ENCODE data around the gene TBC1D1. TPM values are rescaled to one million over a fixed set of nuclear protein-coding genes. Genes with fewer than 3 reads are reported as not detected.
A peak's percentile ranks its signal among the peaks of the same experiment; 100 is the strongest.

Gene TBC1D1
- polyA plus RNA-seq, 3 donors: 23.3 to 70.0 (median 31.5) TPM

- Histone ChIP-seq H3K27ac (ENCODE audit: low read depth in 1 of 2, low read length in 2 of 2) (peak overlapping the region; percentile 86 to 98), H2AFZ (ENCODE audit: insufficient read depth, low read depth, low read length, poor library complexity, severe bottlenecking) (no peak overlapping the region), H3K9ac (ENCODE audit: insufficient read depth, low read length, poor library complexity, severe bottlenecking) (peak overlapping the region; percentile 34), H3K4me3 (replicated peaks in 1 of 3; ENCODE audit: low read depth in 2 of 3, low read length in 3 of 3) (peak overlapping the region in 1 of 3 experiments; percentile 42), H3K79me2 (ENCODE audit: insufficient read depth, low read length) (peaks cover 48% of the 10 kb centered on the region), H3K36me3 (replicated peaks in 1 of 2; ENCODE audit: control insufficient read depth in 1 of 2, insufficient read depth in 2 of 2, low read length in 2 of 2) (peaks cover 8 to 28% of the 10 kb centered on the region in 2 donors), H3K4me1 (ENCODE audit: control insufficient read depth in 1 of 2, insufficient read depth in 2 of 2, low read length in 2 of 2) (peaks cover 66 to 67% of the 10 kb centered on the region in 2 donors), H3K4me2 (replicated peaks; ENCODE audit: extremely low read depth, low read length, poor library complexity, severe bottlenecking) (peak overlapping the region; percentile 55), H4K20me1 (ENCODE audit: insufficient read depth, low read length) (no peaks in the 10 kb centered on the region), H3K27me3 (ENCODE audit: control insufficient read depth in 2 of 2, insufficient read depth in 2 of 2, low read length in 2 of 2) (no peaks in the 10 kb centered on the region), H3K9me3 (replicated peaks in 1 of 2; ENCODE audit: control insufficient read depth in 1 of 2, insufficient read depth in 1 of 2, low read length in 2 of 2) (no peaks in the 10 kb centered on the region)
- TF ChIP-seq CTCF (IDR thresholded peaks at IDR 0.05): no peak
- peak overlapping the region in 1 of 2 donors; percentile 86 for H3K4me3 Mint-ChIP-seq
- H3K9me3 Mint-ChIP-seq: no peaks in the 10 kb centered on the region
- intact Hi-C loops (cut with micrococcal nuclease): loop anchor here in 1 of 2 donors (2.0 kb wide), 1 partner anchor 19 kb away; no protein-coding TSS in a partner anchor
- WGBS (ENCODE audit: insufficient coverage): 90% methylated on average over 2 of the region's 6 CpGs
- H3K27me3 Mint-ChIP-seq (ENCODE audit: low read depth in 3 of 3): peaks cover 0 to 2% (median 0%) of the 10 kb centered on the region in 3 donors
- DNase-seq: peak in 2 of 3 donors; percentile 25 to 74
- peak overlapping the region; percentile 92 to 98 (median 95) for H3K27ac Mint-ChIP-seq
- peaks cover 57% of the 10 kb centered on the region for H3K4me1 Mint-ChIP-seq
- H3K36me3 Mint-ChIP-seq: peaks cover 34 to 52% of the 10 kb centered on the region in 2 donors
These were observed 191.1 kb downstream of the TBC1D1 start for GRCh38 chr4:38082021-38082420.

- no peaks in the 10 kb centered on the region for H4K20me1 ChIP-seq (ENCODE audit: insufficient read depth, low read length)
- Mint-ChIP-seq H3K4me3 (peak overlapping the region; percentile 67 to 86), H3K9me3 (no peaks in the 10 kb centered on the region), H3K27me3 (ENCODE audit: low read depth in 3 of 3) (peaks cover 0 to 2% (median 0%) of the 10 kb centered on the region in 3 donors), H3K36me3 (peaks cover 35 to 55% of the 10 kb centered on the region in 2 donors), H3K27ac (peak overlapping the region; percentile 92 to 98 (median 95)), H3K4me1 (peaks cover 53% of the 10 kb centered on the region)
- H3K36me3 ChIP-seq (replicated peaks in 1 of 2; ENCODE audit: control insufficient read depth in 1 of 2, insufficient read depth in 2 of 2, low read length in 2 of 2): peaks cover 8 to 33% of the 10 kb centered on the region in 2 donors
- peaks cover 60% of the 10 kb centered on the region in 2 donors for H3K4me1 ChIP-seq (ENCODE audit: control insufficient read depth in 1 of 2, insufficient read depth in 2 of 2, low read length in 2 of 2)
- no peaks in the 10 kb centered on the region for H3K9me3 ChIP-seq (replicated peaks in 1 of 2; ENCODE audit: control insufficient read depth in 1 of 2, insufficient read depth in 1 of 2, low read length in 2 of 2)
- H3K27ac ChIP-seq (ENCODE audit: low read depth in 1 of 2, low read length in 2 of 2): peak overlapping the region; percentile 86 to 98
- no peaks in the 10 kb centered on the region for H3K27me3 ChIP-seq (ENCODE audit: control insufficient read depth in 2 of 2, insufficient read depth in 2 of 2, low read length in 2 of 2)
- peak overlapping the region in 1 of 3 experiments; percentile 42 for H3K4me3 ChIP-seq (replicated peaks in 1 of 3; ENCODE audit: low read depth in 2 of 3, low read length in 3 of 3)
- peak overlapping the region; percentile 34 for H3K9ac ChIP-seq (ENCODE audit: insufficient read depth, low read length, poor library complexity, severe bottlenecking)
- peak in 2 of 3 donors; percentile 63 to 95 for DNase-seq
- peaks cover 41% of the 10 kb centered on the region for H3K79me2 ChIP-seq (ENCODE audit: insufficient read depth, low read length)
- peak overlapping the region; percentile 58 for H2AFZ ChIP-seq (ENCODE audit: insufficient read depth, low read depth, low read length, poor library complexity, severe bottlenecking)
- TF ChIP-seq CTCF (IDR thresholded peaks at IDR 0.05): no peak
- intact Hi-C loops (cut with micrococcal nuclease): loop anchor here in 1 of 2 donors (2.0 kb wide), 1 partner anchor 20 kb away; no protein-coding TSS in a partner anchor
- peak overlapping the region; percentile 55 for H3K4me2 ChIP-seq (replicated peaks; ENCODE audit: extremely low read depth, low read length, poor library complexity, severe bottlenecking)
- whole genome bisulfite sequencing (ENCODE audit: insufficient coverage): 17% methylated on average over 6 of the region's 11 CpGs
These were observed 191.8 kb downstream of the TBC1D1 start for GRCh38 chr4:38082424-38083385.

Measured in CD14-positive monocyte (primary cell).